H9 (cell line): ENCODE results near the gene ANKS3. TPM values are rescaled to one million over a fixed set of nuclear protein-coding genes. Genes with fewer than 3 reads are reported as not detected.

Experiments used
- DNase-seq: peaks from one replicate; pipeline ENCODE4 v3.0.0-alpha.2; 2017
- H2AFZ ChIP-seq: one replicate; pipeline ENCODE4 v1.6.1; 2013; ENCODE audit warnings: mild to moderate bottlenecking, low read length, control low read depth, moderate library complexity
- H2AK5ac ChIP-seq: 2 replicates; pipeline ENCODE4 v1.6.1; 2013; ENCODE audit warnings: low read length, control low read depth, mixed read lengths; ENCODE audit not compliant: insufficient read length
- H2BK120ac ChIP-seq: one replicate; pipeline ENCODE4 v1.6.1; 2013; ENCODE audit warnings: low read depth, mild to moderate bottlenecking, low read length, control low read depth, inconsistent platforms; ENCODE audit not compliant: poor library complexity, severe bottlenecking
- H2BK12ac ChIP-seq: 2 replicates; pipeline ENCODE4 v1.6.1; 2013; ENCODE audit warnings: low read length, control low read depth, mixed read lengths, low read depth; ENCODE audit not compliant: insufficient read length
- H2BK15ac ChIP-seq: 2 replicates; pipeline ENCODE4 v1.6.1; 2013; ENCODE audit warnings: low read depth, low read length, control low read depth
- H2BK20ac ChIP-seq: one replicate; pipeline ENCODE4 v1.6.1; 2013; ENCODE audit warnings: low read depth, mild to moderate bottlenecking, low read length, control low read depth, inconsistent platforms; ENCODE audit not compliant: poor library complexity, severe bottlenecking
- H2BK5ac ChIP-seq: 2 replicates; pipeline ENCODE4 v1.6.1; 2013; ENCODE audit warnings: low read length, control low read depth, mixed read lengths; ENCODE audit not compliant: insufficient read length
- H3K14ac ChIP-seq: 2 replicates; pipeline ENCODE4 v1.6.1; 2013; ENCODE audit warnings: low read length, control low read depth; ENCODE audit not compliant: insufficient read depth
- H3K18ac ChIP-seq: 2 replicates; pipeline ENCODE4 v1.6.1; 2013; ENCODE audit warnings: low read depth, mild to moderate bottlenecking, mixed read lengths, low read length, control low read depth; ENCODE audit not compliant: insufficient read length
- H3K23ac ChIP-seq: 2 replicates; pipeline ENCODE4 v1.6.1; 2013; ENCODE audit warnings: low read length, control low read depth, mixed read lengths, low read depth; ENCODE audit not compliant: insufficient read length
- H3K23me2 ChIP-seq: 2 replicates; pipeline ENCODE4 v1.6.1; 2013; ENCODE audit warnings: low read depth, mild to moderate bottlenecking, mixed read lengths, low read length, control low read depth; ENCODE audit not compliant: insufficient read length, poor library complexity, severe bottlenecking
- H3K27ac ChIP-seq: 2 replicates; pipeline ENCODE4 v1.5.1; 2013; ENCODE audit warnings: low read length, control low read depth, mixed read lengths, low read depth; ENCODE audit not compliant: insufficient read length
- H3K27me3 ChIP-seq: 2 replicates; pipeline ENCODE4 v1.6.1; 2013; ENCODE audit warnings: low read length, control low read depth, inconsistent platforms; ENCODE audit not compliant: insufficient read depth
- H3K4ac ChIP-seq: 2 replicates; pipeline ENCODE4 v1.6.1; 2013; ENCODE audit warnings: low read depth, mild to moderate bottlenecking, control low read depth, inconsistent platforms, low read length, moderate library complexity
- H3K4me1 ChIP-seq: 2 replicates; pipeline ENCODE4 v1.6.1; 2013; ENCODE audit warnings: low read length, control low read depth, inconsistent platforms; ENCODE audit not compliant: insufficient read depth
- H3K4me2 ChIP-seq: 2 replicates; pipeline ENCODE4 v1.6.1; 2013; ENCODE audit warnings: low read length, control low read depth, mixed read lengths; ENCODE audit not compliant: insufficient read length, insufficient read depth
- H3K56ac ChIP-seq: 2 replicates; pipeline ENCODE4 v1.6.1; 2013; ENCODE audit warnings: low read depth, mild to moderate bottlenecking, mixed read lengths, low read length, control low read depth; ENCODE audit not compliant: insufficient read length
- H3K79me1 ChIP-seq: 2 replicates; pipeline ENCODE4 v1.6.1; 2013; ENCODE audit warnings: low read depth, mild to moderate bottlenecking, moderate library complexity, low read length, control low read depth, inconsistent platforms; ENCODE audit not compliant: insufficient read depth, poor library complexity, severe bottlenecking
- H3K79me2 ChIP-seq: 2 replicates; pipeline ENCODE4 v1.6.1; 2013; ENCODE audit warnings: low read length, control low read depth, inconsistent platforms; ENCODE audit not compliant: insufficient read depth
- H3K9ac ChIP-seq: 2 replicates; pipeline ENCODE4 v1.6.1; 2013; ENCODE audit warnings: low read length, control low read depth, mixed read lengths; ENCODE audit not compliant: insufficient read length; ENCODE audit errors: extremely low read depth
- H3K9me3 ChIP-seq: one replicate; pipeline ENCODE4 v1.6.1; 2013; ENCODE audit warnings: low read depth, low read length, inconsistent platforms; ENCODE audit not compliant: control insufficient read depth
- H3T11ph ChIP-seq: one replicate; pipeline ENCODE4 v1.6.1; 2013; ENCODE audit warnings: mild to moderate bottlenecking, low read length, control low read depth, inconsistent platforms
- H4K20me1 ChIP-seq: one replicate; pipeline ENCODE4 v1.6.1; 2013; ENCODE audit not compliant: control insufficient read depth, insufficient read length, insufficient read depth
- H4K5ac ChIP-seq: 2 replicates; pipeline ENCODE4 v1.6.1; 2013; ENCODE audit warnings: low read depth, mild to moderate bottlenecking, mixed read lengths, low read length, control low read depth; ENCODE audit not compliant: insufficient read length
- H4K8ac ChIP-seq: replicated peaks from 2 replicates; pipeline ENCODE4 v1.6.1; 2013; ENCODE audit warnings: low read length, control low read depth, mixed read lengths, low read depth; ENCODE audit not compliant: insufficient read length
- H4K91ac ChIP-seq: 2 replicates; pipeline ENCODE4 v1.6.1; 2013; ENCODE audit warnings: low read depth, mild to moderate bottlenecking, moderate library complexity, mixed read lengths, low read length, control low read depth; ENCODE audit not compliant: insufficient read length
- H3K27ac Mint-ChIP-seq, 3 experiments: 2 replicates in 2 of 3; 3 replicates in 1 of 3; pipeline ENCODE4 v1.8.0; 2020 to 2021; ENCODE audit warnings: mixed read lengths in 3 of 3, mild to moderate bottlenecking in 1 of 3, moderate library complexity in 1 of 3
- H3K27me3 Mint-ChIP-seq: 2 replicates; pipeline ENCODE4 v1.8.0; 2021; ENCODE audit warnings: low read depth, mild to moderate bottlenecking, moderate library complexity, mixed read lengths
- H3K36me3 Mint-ChIP-seq, 3 experiments: 2 replicates in 2 of 3; 3 replicates in 1 of 3; pipeline ENCODE4 v1.8.0; 2020 to 2021; ENCODE audit warnings: low read depth in 3 of 3, mixed read lengths in 3 of 3; ENCODE audit not compliant: insufficient read depth in 1 of 3
- H3K4me1 Mint-ChIP-seq, 2 experiments: 2 replicates each; pipeline ENCODE4 v1.8.0; 2020; ENCODE audit warnings: mixed read lengths in 2 of 2
- H3K4me3 Mint-ChIP-seq, 2 experiments: 2 replicates in 1 of 2; 3 replicates in 1 of 2; pipeline ENCODE4 v1.8.0; 2020 to 2021; ENCODE audit warnings: mild to moderate bottlenecking in 2 of 2, mixed read lengths in 2 of 2, moderate library complexity in 1 of 2
- H3K9me3 Mint-ChIP-seq, 2 experiments: 2 replicates in 1 of 2; 3 replicates in 1 of 2; pipeline ENCODE4 v1.8.0; 2020; ENCODE audit warnings: mild to moderate bottlenecking in 2 of 2, mixed read lengths in 2 of 2, moderate library complexity in 1 of 2
- WGBS: extraction: QIAGEN DNeasy Blood & Tissue Kit; methylation state at CpG from one replicate; pipeline ENCODE4 v1.1.7; 2013; ENCODE audit warnings: missing lambda C conversion rate, low lambda C conversion rate, mixed read lengths; ENCODE audit not compliant: insufficient read length; ENCODE audit errors: extremely low coverage; 5-methylcytosine and 5-hydroxymethylcytosine counted together
- total RNA-seq: library from RNA; stranded (reverse); gene quantifications from 2 replicates; pipeline ENCODE4 v1.2.1, GENCODE V29; 2021
- TF ChIP-seq, protein P1 (sequence below): fragments of 200-600 bp; sonication (generic); conservative IDR thresholded peaks from 3 replicates; pipeline ENCODE4 v1.8.0; 2021; ENCODE audit warnings: antibody characterized with exemption, mild to moderate bottlenecking

The ANKS3 gene
- total RNA-seq, 1 experiment from 2014 or later: 32.0 TPM

DNA sequence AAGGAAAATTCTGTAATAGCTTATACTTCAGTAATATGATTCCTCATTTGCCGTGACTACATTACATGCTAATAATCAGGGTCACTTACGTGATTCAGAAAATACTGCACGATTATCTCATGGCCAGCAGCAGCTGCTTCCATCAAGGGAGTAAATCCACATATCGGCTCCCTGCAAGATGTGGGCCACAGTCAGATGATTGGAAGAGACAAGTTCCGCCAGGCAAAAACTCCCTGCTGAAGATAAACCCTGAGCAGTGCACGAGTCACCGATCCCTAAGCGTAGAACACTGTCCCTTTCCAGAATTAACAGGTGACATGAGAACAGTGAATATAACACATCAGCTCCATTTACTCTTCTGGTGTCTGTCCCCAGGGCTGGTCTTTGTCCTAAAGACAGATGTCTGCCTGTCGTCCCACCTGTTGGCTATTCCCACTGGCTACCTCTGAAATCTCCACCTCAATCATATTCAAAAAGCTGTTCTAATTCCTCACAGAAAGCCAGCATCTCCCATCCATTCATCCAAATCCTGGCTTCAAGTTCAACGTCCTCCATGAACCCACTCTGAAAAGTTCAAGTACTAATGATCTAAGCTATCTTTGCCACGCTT is 9.3 kb downstream of the ANKS3 start:
- Histone ChIP-seq H2AK5ac (no peak overlapping the region), H3K14ac (no peak overlapping the region), H3K9ac (no peak overlapping the region), H3K4ac (no peak overlapping the region), H3K23ac (no peak overlapping the region), H2BK120ac (no peak overlapping the region), H3K56ac (no peak overlapping the region), H2BK15ac (no peak overlapping the region), H3K27ac (no peak overlapping the region), H3T11ph (no peak overlapping the region), H4K20me1 (no peaks in the 10 kb centered on the region), H4K8ac (no peak overlapping the region), H2BK12ac (no peak overlapping the region), H4K91ac (no peak overlapping the region), H3K27me3 (no peaks in the 10 kb centered on the region), H3K79me2 (no peaks in the 10 kb centered on the region), H3K4me2 (no peak overlapping the region), H2BK5ac (no peak overlapping the region), H2BK20ac (no peak overlapping the region), H4K5ac (no peak overlapping the region), H3K23me2 (no peaks in the 10 kb centered on the region), H2AFZ (no peak overlapping the region), H3K18ac (no peak overlapping the region), H3K79me1 (peaks cover 3% of the 10 kb centered on the region), H3K4me1 (no peaks in the 10 kb centered on the region), H3K9me3 (no peaks in the 10 kb centered on the region)
- H3K36me3 Mint-ChIP-seq: peaks cover 8 to 55% (median 39%) of the 10 kb centered on the region in 3 experiments
- H3K27ac Mint-ChIP-seq: no peak overlapping the region
- no peak for DNase-seq
- no peaks in the 10 kb centered on the region for H3K4me1 Mint-ChIP-seq
- H3K27me3 Mint-ChIP-seq: no peaks in the 10 kb centered on the region
- TF ChIP-seq, protein P1, sequence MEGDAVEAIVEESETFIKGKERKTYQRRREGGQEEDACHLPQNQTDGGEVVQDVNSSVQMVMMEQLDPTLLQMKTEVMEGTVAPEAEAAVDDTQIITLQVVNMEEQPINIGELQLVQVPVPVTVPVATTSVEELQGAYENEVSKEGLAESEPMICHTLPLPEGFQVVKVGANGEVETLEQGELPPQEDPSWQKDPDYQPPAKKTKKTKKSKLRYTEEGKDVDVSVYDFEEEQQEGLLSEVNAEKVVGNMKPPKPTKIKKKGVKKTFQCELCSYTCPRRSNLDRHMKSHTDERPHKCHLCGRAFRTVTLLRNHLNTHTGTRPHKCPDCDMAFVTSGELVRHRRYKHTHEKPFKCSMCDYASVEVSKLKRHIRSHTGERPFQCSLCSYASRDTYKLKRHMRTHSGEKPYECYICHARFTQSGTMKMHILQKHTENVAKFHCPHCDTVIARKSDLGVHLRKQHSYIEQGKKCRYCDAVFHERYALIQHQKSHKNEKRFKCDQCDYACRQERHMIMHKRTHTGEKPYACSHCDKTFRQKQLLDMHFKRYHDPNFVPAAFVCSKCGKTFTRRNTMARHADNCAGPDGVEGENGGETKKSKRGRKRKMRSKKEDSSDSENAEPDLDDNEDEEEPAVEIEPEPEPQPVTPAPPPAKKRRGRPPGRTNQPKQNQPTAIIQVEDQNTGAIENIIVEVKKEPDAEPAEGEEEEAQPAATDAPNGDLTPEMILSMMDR: no peak
- WGBS: no CpG with 5 or more reads among the region's 11 CpGs
- no peak overlapping the region for H3K4me3 Mint-ChIP-seq
- H3K9me3 Mint-ChIP-seq: no peaks in the 10 kb centered on the region
